Parathyroid adenoma (tissue), 2 donors: ENCODE data around the gene C1QTNF6.

Experiments used
- H2AFZ ChIP-seq: fragments of 300-600 bp; sonication (generic); one replicate; pipeline ENCODE4 v1.7.0; 2017; ENCODE audit warnings: antibody characterized with exemption, mild to moderate bottlenecking
- H3K27ac ChIP-seq: fragments of 300-600 bp; sonication (generic); one replicate; pipeline ENCODE4 v1.7.0; 2017
- H3K27me3 ChIP-seq: fragments of 300-600 bp; sonication (generic); one replicate; pipeline ENCODE4 v1.7.0; 2017; ENCODE audit warnings: low read length; ENCODE audit not compliant: control insufficient read depth, insufficient read depth
- H3K36me3 ChIP-seq: fragments of 300-600 bp; sonication (generic); one replicate; pipeline ENCODE4 v1.7.0; 2017; ENCODE audit warnings: low read length; ENCODE audit not compliant: control insufficient read depth, insufficient read depth
- H3K4me1 ChIP-seq: fragments of 300-600 bp; sonication (generic); one replicate; pipeline ENCODE4 v1.7.0; 2017; ENCODE audit warnings: control low read depth
- H3K4me2 ChIP-seq: fragments of 300-600 bp; sonication (generic); one replicate; pipeline ENCODE4 v1.7.0; 2017; ENCODE audit warnings: low read length
- H3K4me3 ChIP-seq: fragments of 300-600 bp; sonication (generic); one replicate; pipeline ENCODE4 v1.7.0; 2017; ENCODE audit warnings: low read depth, low read length
- H3K79me2 ChIP-seq: fragments of 300-600 bp; sonication (generic); one replicate; pipeline ENCODE4 v1.7.0; 2017; ENCODE audit warnings: control low read depth
- H3K9ac ChIP-seq: fragments of 300-600 bp; sonication (generic); one replicate; pipeline ENCODE4 v1.7.0; 2017; ENCODE audit warnings: mild to moderate bottlenecking
- H3K9me3 ChIP-seq: fragments of 300-600 bp; sonication (generic); one replicate; pipeline ENCODE4 v1.7.0; 2017; ENCODE audit warnings: low read length; ENCODE audit not compliant: control insufficient read depth
- CTCF ChIP-seq: fragments of 300-600 bp; sonication (generic); IDR thresholded peaks from one replicate; pipeline ENCODE4 v1.7.0; 2017; ENCODE audit warnings: antibody characterized with exemption, mild to moderate bottlenecking
- donor health status: primary hyperparathyroidism.

C1QTNF6 gene

GRCh38 chr22:37195921-37196320 is 7.9 kb upstream of the C1QTNF6 start:
- H3K27me3 ChIP-seq: no peaks in the 10 kb centered on the region
- no peaks in the 10 kb centered on the region for H3K79me2 ChIP-seq
- no peak for TF ChIP-seq CTCF
- H3K9me3 ChIP-seq: no peaks in the 10 kb centered on the region
- H3K9ac ChIP-seq: no peak overlapping the region
- no peaks in the 10 kb centered on the region for H3K36me3 ChIP-seq
- no peak overlapping the region for H3K4me2 ChIP-seq
- H3K27ac ChIP-seq: peak overlapping the region; percentile 87
- no peak overlapping the region for H3K4me3 ChIP-seq
- no peak overlapping the region for H2AFZ ChIP-seq
- peaks cover 46% of the 10 kb centered on the region for H3K4me1 ChIP-seq

- Histone ChIP-seq H3K4me1 (peaks cover 49% of the 10 kb centered on the region), H3K27ac (peak overlapping the region; percentile 60)
- TF ChIP-seq CTCF: no peak
Measured at GRCh38 chr22:37194750-37195149, 6.7 kb upstream of the C1QTNF6 start.

GRCh38 chr22:37193629-37194191 is 5.7 kb upstream of the C1QTNF6 start:
- Histone ChIP-seq H3K9ac (no peak overlapping the region), H3K27ac (peak overlapping the region; percentile 60), H3K36me3 (no peaks in the 10 kb centered on the region), H3K4me2 (peak overlapping the region; percentile 45), H3K4me3 (no peak overlapping the region), H2AFZ (peak overlapping the region; percentile 50), H3K79me2 (no peaks in the 10 kb centered on the region), H3K4me1 (peaks cover 56% of the 10 kb centered on the region), H3K27me3 (no peaks in the 10 kb centered on the region), H3K9me3 (no peaks in the 10 kb centered on the region)
- no peak for TF ChIP-seq CTCF

More at GRCh38 chr22:37194750-37195149, 6.7 kb upstream of the C1QTNF6 start:
- Histone ChIP-seq H3K9ac (no peak overlapping the region), H3K9me3 (no peaks in the 10 kb centered on the region), H3K79me2 (no peaks in the 10 kb centered on the region), H3K4me3 (no peak overlapping the region), H3K36me3 (no peaks in the 10 kb centered on the region), H3K27me3 (no peaks in the 10 kb centered on the region), H3K4me2 (no peak overlapping the region), H2AFZ (no peak overlapping the region)

- Histone ChIP-seq H3K4me3 (no peak overlapping the region), H3K79me2 (no peaks in the 10 kb centered on the region), H3K9me3 (no peaks in the 10 kb centered on the region), H3K36me3 (no peaks in the 10 kb centered on the region), H3K27me3 (no peaks in the 10 kb centered on the region), H2AFZ (no peak overlapping the region), H3K27ac (peak overlapping the region; percentile 29), H3K4me2 (peak overlapping the region; percentile 14), H3K9ac (no peak overlapping the region), H3K4me1 (peaks cover 58% of the 10 kb centered on the region)
- TF ChIP-seq CTCF: no peak
Measured at GRCh38 chr22:37192741-37193140, 4.7 kb upstream of the C1QTNF6 start.

GRCh38 chr22:37192204-37192603 is 4.2 kb upstream of the C1QTNF6 start:
- Histone ChIP-seq H3K27me3 (no peaks in the 10 kb centered on the region), H3K9me3 (no peaks in the 10 kb centered on the region), H3K9ac (no peak overlapping the region), H3K27ac (no peak overlapping the region), H3K36me3 (no peaks in the 10 kb centered on the region), H3K4me2 (peak overlapping the region; percentile 40), H3K4me3 (no peak overlapping the region), H2AFZ (no peak overlapping the region), H3K79me2 (no peaks in the 10 kb centered on the region), H3K4me1 (peaks cover 58% of the 10 kb centered on the region)
- no peak for TF ChIP-seq CTCF
